Naive thymus-derived CD4-positive, alpha-beta T cell (primary cell): ENCODE data around the gene FHIT. TPM values are rescaled to one million over a fixed set of nuclear protein-coding genes. Genes with fewer than 3 reads are reported as not detected.

Experiments used
- ATAC-seq: fragments of 150-1000 bp; cut with Tn5 transposase; 2 replicates; pipeline ENCODE4 v1.10.0; 2021; ENCODE audit warnings: mild to moderate bottlenecking, moderate library complexity
- CTCF ChIA-PET: fragments of 350-600 bp; sonication (Branson Sonifier 250); formaldehyde crosslinking; loops from one replicate; lab custom pipeline; 2021; ENCODE audit warnings: antibody characterized with exemption; lab: Charles Lee
- POLR2A ChIA-PET: fragments of 350-600 bp; sonication (Branson Sonifier 250); formaldehyde crosslinking; loops from one replicate; lab custom pipeline; 2021; ENCODE audit warnings: antibody characterized with exemption, inconsistent platforms; lab: Charles Lee
- DNase-seq, 9 donors: peaks; one replicate each; pipeline versions ENCODE4 v3.0.0 to v3.0.0-alpha.2; 2020 to 2022; ENCODE audit warnings: mixed read lengths in 1 of 9
- H3K27ac ChIP-seq: one replicate; pipeline ENCODE4 v1.7.0; 2013; ENCODE audit warnings: mild to moderate bottlenecking, low read depth, low read length, moderate library complexity
- H3K27me3 ChIP-seq, 2 donors: one replicate each; pipeline ENCODE4 v1.7.0; 2013; ENCODE audit warnings: low read length in 2 of 2, mild to moderate bottlenecking in 2 of 2, moderate library complexity in 2 of 2; ENCODE audit not compliant: control insufficient read depth in 2 of 2, insufficient read depth in 2 of 2
- H3K36me3 ChIP-seq, 3 experiments: 1 replicate in 2 of 3; 2 replicates in 1 of 3; pipeline ENCODE4 v1.7.0; 2013; ENCODE audit warnings: low read length in 3 of 3, mild to moderate bottlenecking in 3 of 3, moderate library complexity in 1 of 3; ENCODE audit not compliant: insufficient read depth in 3 of 3, control insufficient read depth in 2 of 3
- H3K4me1 ChIP-seq, 2 donors: one replicate each; pipeline ENCODE4 v1.7.0; 2013; ENCODE audit warnings: low read length in 2 of 2, mild to moderate bottlenecking in 2 of 2, moderate library complexity in 1 of 2; ENCODE audit not compliant: control insufficient read depth in 2 of 2, insufficient read depth in 2 of 2
- H3K4me3 ChIP-seq: 2 replicates; pipeline ENCODE4 v1.7.0; 2013; ENCODE audit warnings: mild to moderate bottlenecking, low read length
- H3K9me3 ChIP-seq, 3 experiments: 1 replicate in 2 of 3; 2 replicates in 1 of 3; pipeline ENCODE4 v1.7.0; 2013; ENCODE audit warnings: low read length in 3 of 3; ENCODE audit not compliant: control insufficient read depth in 2 of 3
- H3K27ac Mint-ChIP-seq, 9 donors: one replicate each; pipeline ENCODE4 v1.8.0; 2020 to 2022; ENCODE audit warnings: mixed read lengths in 9 of 9, mild to moderate bottlenecking in 8 of 9, moderate library complexity in 5 of 9, inconsistent platforms in 2 of 9
- H3K27me3 Mint-ChIP-seq, 5 donors: one replicate each; pipeline ENCODE4 v1.8.0; 2021 to 2022; ENCODE audit warnings: mixed read lengths in 5 of 5, mild to moderate bottlenecking in 1 of 5
- H3K36me3 Mint-ChIP-seq, 5 donors: one replicate each; pipeline ENCODE4 v1.8.0; 2020 to 2022; ENCODE audit warnings: mixed read lengths in 5 of 5, mild to moderate bottlenecking in 3 of 5, inconsistent platforms in 1 of 5
- H3K4me1 Mint-ChIP-seq, 7 donors: one replicate each; pipeline ENCODE4 v1.8.0; 2020 to 2022; ENCODE audit warnings: mixed read lengths in 7 of 7, mild to moderate bottlenecking in 3 of 7, inconsistent platforms in 1 of 7
- H3K4me3 Mint-ChIP-seq, 10 donors: one replicate each; pipeline ENCODE4 v1.8.0; 2020 to 2022; ENCODE audit warnings: mild to moderate bottlenecking in 10 of 10, mixed read lengths in 10 of 10, moderate library complexity in 6 of 10, inconsistent platforms in 2 of 10
- H3K9me3 Mint-ChIP-seq, 11 donors: one replicate each; pipeline ENCODE4 v1.8.0; 2020 to 2022; ENCODE audit warnings: mixed read lengths in 11 of 11, mild to moderate bottlenecking in 4 of 11, inconsistent platforms in 1 of 11, moderate library complexity in 1 of 11
- intact Hi-C, 2 donors: fragments of 100-400 bp; cut with micrococcal nuclease; formaldehyde crosslinking; loops; one replicate each; pipeline ENCODE4 v1.15.1; 2023
- polyA plus RNA-seq, 2 donors: library from polyadenylated mRNA; unstranded; fragments of 300-500 nt; fragmentation: Illumina TruSeq; gene quantifications; one replicate each; pipeline ENCODE4 v1.2.3, GENCODE V29; 2021
- total RNA-seq, 6 experiments: library from RNA in 5 of 6; stranded (reverse) in 5 of 6; gene quantifications; 1 replicate in 5 of 6; 2 replicates in 1 of 6; pipeline ENCODE4 v1.2.3 and lab custom pipeline; 2021 to 2026

Gene FHIT
- total and polyA plus RNA-seq, 7 experiments from 2014 or later: 51.2 to 230 (median 152) TPM

DNA sequence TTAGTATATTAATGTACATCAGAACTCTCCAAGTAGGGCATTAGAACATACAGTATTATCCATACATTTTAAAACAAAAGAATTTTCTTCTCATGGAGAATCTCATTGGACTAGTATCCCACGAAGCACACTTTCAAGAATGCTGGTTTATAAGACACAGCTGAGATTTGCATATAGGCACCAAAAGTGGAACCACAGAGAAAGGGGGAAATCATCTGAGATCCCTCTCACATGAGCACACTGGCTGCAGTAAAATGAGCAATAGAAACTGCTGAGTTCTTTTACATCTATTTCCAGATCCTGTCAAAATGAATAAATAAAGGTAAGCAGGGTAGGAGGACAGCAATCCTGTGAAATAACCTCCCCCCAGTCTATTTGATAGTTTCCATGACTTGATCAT lies 665.3 kb downstream of the FHIT start:
- H3K4me1 ChIP-seq: no peaks in the 10 kb centered on the region
- Mint-ChIP-seq H3K9me3 (peaks cover 0 to 5% (median 0%) of the 10 kb centered on the region in 11 donors), H3K4me1 (no peaks in the 10 kb centered on the region), H3K4me3 (no peak overlapping the region), H3K27me3 (peaks cover 0 to 4% (median 0%) of the 10 kb centered on the region in 5 donors), H3K27ac (no peak overlapping the region), H3K36me3 (peaks cover 0 to 3% (median 0%) of the 10 kb centered on the region in 5 donors)
- H3K36me3 ChIP-seq: no peaks in the 10 kb centered on the region
- intact Hi-C loops: no loop called here
- H3K27ac ChIP-seq: no peak overlapping the region
- no peaks in the 10 kb centered on the region for H3K9me3 ChIP-seq
- CTCF ChIA-PET: no interaction called here
- POLR2A ChIA-PET: no interaction called here
- no peaks in the 10 kb centered on the region for H3K27me3 ChIP-seq
- ATAC-seq (no peak), DNase-seq (no peak)
- H3K4me3 ChIP-seq: no peak overlapping the region

DNA sequence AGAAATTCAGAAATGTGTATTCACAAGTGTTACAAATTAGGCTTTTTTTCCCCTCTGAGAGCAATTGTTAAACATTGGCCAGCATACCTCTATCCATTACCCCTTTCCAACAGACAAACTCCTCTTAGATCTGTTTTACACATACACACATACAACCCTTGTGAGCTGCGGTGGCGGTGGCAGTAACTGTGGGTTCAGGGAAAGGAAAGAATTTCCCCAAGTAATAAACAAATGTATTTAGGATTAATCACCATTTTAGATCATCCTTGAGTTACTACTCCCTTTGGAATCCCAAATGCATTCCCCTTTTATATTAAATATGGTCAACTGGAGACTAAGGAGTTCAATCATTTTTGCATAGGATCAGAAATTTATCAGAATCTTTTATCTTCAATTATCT lies 667.0 kb downstream of the FHIT start:
- no peak overlapping the region for H3K4me3 ChIP-seq
- peaks cover 0 to 5% (median 0%) of the 10 kb centered on the region in 11 donors for H3K9me3 Mint-ChIP-seq
- no peak overlapping the region for H3K27ac Mint-ChIP-seq
- ATAC-seq: no peak
- no peak for DNase-seq
- no peaks in the 10 kb centered on the region for H3K9me3 ChIP-seq
- H3K4me3 Mint-ChIP-seq: no peak overlapping the region
- no peaks in the 10 kb centered on the region for H3K4me1 Mint-ChIP-seq
- no peaks in the 10 kb centered on the region for H3K36me3 ChIP-seq
- no peak overlapping the region for H3K27ac ChIP-seq
- no peaks in the 10 kb centered on the region for H3K27me3 ChIP-seq
- CTCF ChIA-PET: no interaction called here
- peaks cover 0 to 4% (median 0%) of the 10 kb centered on the region in 5 donors for H3K27me3 Mint-ChIP-seq
- peaks cover 0 to 3% (median 0%) of the 10 kb centered on the region in 5 donors for H3K36me3 Mint-ChIP-seq
- intact Hi-C loops: no loop called here
- H3K4me1 ChIP-seq: no peaks in the 10 kb centered on the region
- POLR2A ChIA-PET: no interaction called here

DNA sequence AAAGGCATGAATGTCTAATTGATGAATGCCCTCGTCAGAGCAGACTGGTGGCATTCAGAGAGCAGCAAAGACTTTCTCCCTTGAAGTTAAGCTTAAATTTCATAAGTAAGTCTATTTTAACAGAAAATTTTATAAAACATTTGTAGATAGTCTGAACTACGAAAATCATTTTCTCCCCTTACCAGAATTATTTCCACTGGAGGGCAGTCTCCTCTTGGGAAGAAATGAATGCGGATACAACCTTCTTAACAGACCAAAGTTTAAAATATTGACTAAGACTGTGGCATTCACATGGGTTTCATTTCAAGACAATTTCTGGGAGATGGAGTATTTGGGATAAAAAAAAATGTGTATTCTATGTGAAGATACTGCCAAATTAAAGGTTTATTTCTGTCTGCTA lies 669.0 kb downstream of the FHIT start:
- no peaks in the 10 kb centered on the region for H3K27me3 ChIP-seq
- ATAC-seq: no peak
- peaks cover 0 to 1% (median 0%) of the 10 kb centered on the region in 7 donors for H3K4me1 Mint-ChIP-seq
- peaks cover 0 to 5% (median 0%) of the 10 kb centered on the region in 11 donors for H3K9me3 Mint-ChIP-seq
- intact Hi-C loops: no loop called here
- no peak overlapping the region for H3K27ac ChIP-seq
- H3K27me3 Mint-ChIP-seq: peaks cover 0 to 6% (median 0%) of the 10 kb centered on the region in 5 donors
- peaks cover 0 to 3% (median 0%) of the 10 kb centered on the region in 5 donors for H3K36me3 Mint-ChIP-seq
- ChIA-PET POLR2A (no interaction called here), CTCF (no interaction called here)
- no peak for DNase-seq
- no peak overlapping the region for H3K4me3 ChIP-seq
- H3K9me3 ChIP-seq: no peaks in the 10 kb centered on the region
- H3K4me1 ChIP-seq: no peaks in the 10 kb centered on the region
- H3K4me3 Mint-ChIP-seq: no peak overlapping the region
- no peaks in the 10 kb centered on the region for H3K36me3 ChIP-seq
- no peak overlapping the region for H3K27ac Mint-ChIP-seq

DNA sequence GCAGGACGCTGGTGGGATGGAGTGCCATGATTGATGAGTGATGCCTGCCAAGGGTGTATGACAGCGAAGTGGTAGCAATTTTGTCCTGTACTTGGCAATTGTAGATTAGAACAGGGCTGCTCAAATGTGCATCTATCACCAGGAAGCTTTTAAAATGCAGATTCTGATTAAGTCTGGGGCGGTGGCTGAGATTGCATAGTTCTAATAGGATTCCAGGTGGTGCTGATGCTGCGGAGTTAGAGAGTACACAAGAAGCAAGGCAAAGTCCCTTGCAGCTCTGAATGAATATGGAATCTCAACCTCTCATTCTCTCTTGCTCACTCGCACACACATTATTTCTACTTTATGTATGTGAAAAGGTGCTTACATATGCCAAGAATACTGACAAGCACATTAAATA lies 670.4 kb downstream of the FHIT start:
- DNase-seq (no peak), ATAC-seq (no peak)
- intact Hi-C loops: no loop called here
- CTCF ChIA-PET: no interaction called here
- Mint-ChIP-seq H3K27me3 (peaks cover 0 to 8% (median 0%) of the 10 kb centered on the region in 5 donors), H3K4me1 (peaks cover 0 to 1% (median 0%) of the 10 kb centered on the region in 7 donors), H3K9me3 (peaks cover 0 to 1% (median 0%) of the 10 kb centered on the region in 11 donors), H3K27ac (no peak overlapping the region), H3K4me3 (no peak overlapping the region), H3K36me3 (no peaks in the 10 kb centered on the region)
- Histone ChIP-seq H3K36me3 (no peaks in the 10 kb centered on the region), H3K27ac (no peak overlapping the region), H3K4me1 (no peaks in the 10 kb centered on the region), H3K27me3 (no peaks in the 10 kb centered on the region), H3K4me3 (no peak overlapping the region), H3K9me3 (no peaks in the 10 kb centered on the region)
- POLR2A ChIA-PET: no interaction called here

DNA sequence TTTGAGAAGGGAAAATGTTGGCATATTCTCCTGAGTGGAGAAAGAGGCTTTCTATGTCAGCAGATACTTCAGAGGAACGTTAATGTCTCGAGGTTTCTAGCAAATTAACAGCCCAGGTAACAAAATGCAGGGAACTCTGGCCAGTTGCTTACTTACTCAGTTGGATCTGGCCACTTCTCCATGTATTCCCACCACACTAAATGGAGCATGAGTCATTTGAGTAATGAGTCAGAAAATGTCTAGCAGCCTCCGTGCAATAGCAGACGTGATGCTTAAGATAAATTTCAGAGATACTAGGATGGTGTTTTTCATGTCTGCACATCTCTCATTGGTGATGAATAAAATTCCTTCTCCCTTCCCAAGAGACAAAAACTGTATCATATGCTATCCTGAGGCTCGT lies 671.5 kb downstream of the FHIT start:
- H3K4me3 Mint-ChIP-seq: no peak overlapping the region
- H3K4me1 Mint-ChIP-seq: peaks cover 0 to 1% (median 0%) of the 10 kb centered on the region in 7 donors
- ATAC-seq: no peak
- Histone ChIP-seq H3K9me3 (no peaks in the 10 kb centered on the region), H3K27ac (no peak overlapping the region), H3K4me1 (no peaks in the 10 kb centered on the region), H3K36me3 (no peaks in the 10 kb centered on the region), H3K4me3 (no peak overlapping the region), H3K27me3 (no peaks in the 10 kb centered on the region)
- H3K9me3 Mint-ChIP-seq: peaks cover 0 to 3% (median 0%) of the 10 kb centered on the region in 11 donors
- no peaks in the 10 kb centered on the region for H3K36me3 Mint-ChIP-seq
- peaks cover 0 to 12% (median 0%) of the 10 kb centered on the region in 5 donors for H3K27me3 Mint-ChIP-seq
- POLR2A ChIA-PET: no interaction called here
- intact Hi-C loops: no loop called here
- no peak overlapping the region for H3K27ac Mint-ChIP-seq
- CTCF ChIA-PET: no interaction called here
- no peak for DNase-seq

DNA sequence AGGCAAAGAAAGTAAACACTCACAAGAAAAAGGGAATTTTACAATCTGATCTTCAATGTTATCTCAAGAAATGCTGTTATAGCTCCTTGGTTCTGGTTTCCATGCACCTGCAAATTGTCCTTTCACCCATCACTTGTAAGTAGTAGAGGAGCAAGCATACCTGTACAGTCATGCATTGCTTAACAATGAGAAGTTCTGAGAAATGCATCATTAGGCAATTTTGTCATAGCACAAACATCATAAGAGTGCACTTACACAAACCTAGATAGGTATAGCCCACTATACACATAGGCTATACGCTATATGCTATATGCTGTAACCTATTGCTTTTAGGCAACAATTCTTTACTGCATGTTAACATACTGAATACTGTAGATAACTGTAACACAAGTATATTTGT lies 672.3 kb downstream of the FHIT start:
- H3K36me3 Mint-ChIP-seq: no peaks in the 10 kb centered on the region
- peaks cover 0 to 12% (median 0%) of the 10 kb centered on the region in 5 donors for H3K27me3 Mint-ChIP-seq
- H3K9me3 ChIP-seq: no peaks in the 10 kb centered on the region
- no peak overlapping the region for H3K4me3 ChIP-seq
- no peaks in the 10 kb centered on the region for H3K27me3 ChIP-seq
- POLR2A ChIA-PET: no interaction called here
- no peaks in the 10 kb centered on the region for H3K4me1 ChIP-seq
- H3K4me3 Mint-ChIP-seq: no peak overlapping the region
- no peak overlapping the region for H3K27ac ChIP-seq
- DNase-seq (no peak), ATAC-seq (no peak)
- peaks cover 0 to 1% (median 0%) of the 10 kb centered on the region in 7 donors for H3K4me1 Mint-ChIP-seq
- no peaks in the 10 kb centered on the region for H3K36me3 ChIP-seq
- CTCF ChIA-PET: no interaction called here
- intact Hi-C loops: no loop called here
- peaks cover 0 to 3% (median 0%) of the 10 kb centered on the region in 11 donors for H3K9me3 Mint-ChIP-seq
- no peak overlapping the region for H3K27ac Mint-ChIP-seq

DNA sequence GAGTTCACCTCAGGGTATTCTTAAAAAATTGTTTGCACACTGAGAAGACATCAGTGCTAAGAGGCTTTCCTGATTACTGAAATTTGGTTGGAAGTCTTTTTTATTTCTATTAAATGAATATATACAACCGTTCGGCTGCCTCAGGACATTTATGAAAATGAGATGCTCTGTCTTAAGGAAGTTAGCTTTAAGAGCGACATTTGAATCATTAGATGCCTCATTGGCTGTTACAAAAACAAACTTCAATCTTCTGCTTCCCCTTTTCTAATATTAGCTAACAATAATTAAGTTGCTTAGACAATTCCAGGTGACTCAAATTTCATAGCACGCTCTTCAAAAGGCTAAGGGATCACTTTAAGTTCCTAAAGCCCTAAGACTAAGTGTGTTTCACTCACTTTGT lies 673.7 kb downstream of the FHIT start:
- ChIA-PET POLR2A (no interaction called here), CTCF (no interaction called here)
- peaks cover 0 to 11% (median 0%) of the 10 kb centered on the region in 5 donors for H3K27me3 Mint-ChIP-seq

More for the DNA sequence above, 673.7 kb downstream of the FHIT start:
- H3K9me3 ChIP-seq: no peaks in the 10 kb centered on the region
- no peaks in the 10 kb centered on the region for H3K36me3 ChIP-seq
- no peaks in the 10 kb centered on the region for H3K27me3 ChIP-seq
- no peak overlapping the region for H3K27ac ChIP-seq
- DNase-seq: no peak
- intact Hi-C loops: no loop called here
- H3K4me3 Mint-ChIP-seq: no peak overlapping the region
- H3K4me3 ChIP-seq: no peak overlapping the region
- no peak overlapping the region for H3K27ac Mint-ChIP-seq
- ATAC-seq: no peak
- peaks cover 0 to 3% (median 0%) of the 10 kb centered on the region in 11 donors for H3K9me3 Mint-ChIP-seq
- H3K4me1 Mint-ChIP-seq: peaks cover 0 to 1% (median 0%) of the 10 kb centered on the region in 7 donors
- H3K36me3 Mint-ChIP-seq: no peaks in the 10 kb centered on the region
- H3K4me1 ChIP-seq: no peaks in the 10 kb centered on the region
